ENCODE measurements around the gene BTBD9. TPM values are rescaled to one million over a fixed set of nuclear protein-coding genes. Genes with fewer than 3 reads are reported as not detected.
A peak's percentile ranks its signal among the peaks of the same experiment; 100 is the strongest.

Gene BTBD9
- polyA plus RNA-seq, 1 donor from 2014 or later, result 15.2 TPM

GRCh38 chr6:38236631-38237030 lies 403.1 kb downstream of the BTBD9 start:
- H3K4me1 Mint-ChIP-seq, result peaks cover 22 to 38% (median 36%) of the 10 kb centered on the region in 3 donors
- no peak overlapping the region for H3K4me3 Mint-ChIP-seq
- no peaks in the 10 kb centered on the region for H3K9me3 Mint-ChIP-seq
- H3K27ac Mint-ChIP-seq, result no peak overlapping the region
- no peaks in the 10 kb centered on the region for H3K27me3 Mint-ChIP-seq
- H3K36me3 Mint-ChIP-seq, result peaks cover 7% of the 10 kb centered on the region

GRCh38 chr6:38234934-38235682 lies 404.6 kb downstream of the BTBD9 start:
- Mint-ChIP-seq H3K9me3 (no peaks in the 10 kb centered on the region), H3K27me3 (no peaks in the 10 kb centered on the region), H3K36me3 (peaks cover 5% of the 10 kb centered on the region), H3K4me1 (peaks cover 28 to 38% (median 32%) of the 10 kb centered on the region in 3 donors), H3K27ac (peak overlapping the region in 1 of 3 donors; percentile 16), H3K4me3 (peak overlapping the region in 1 of 4 donors; percentile 49)

DNA sequence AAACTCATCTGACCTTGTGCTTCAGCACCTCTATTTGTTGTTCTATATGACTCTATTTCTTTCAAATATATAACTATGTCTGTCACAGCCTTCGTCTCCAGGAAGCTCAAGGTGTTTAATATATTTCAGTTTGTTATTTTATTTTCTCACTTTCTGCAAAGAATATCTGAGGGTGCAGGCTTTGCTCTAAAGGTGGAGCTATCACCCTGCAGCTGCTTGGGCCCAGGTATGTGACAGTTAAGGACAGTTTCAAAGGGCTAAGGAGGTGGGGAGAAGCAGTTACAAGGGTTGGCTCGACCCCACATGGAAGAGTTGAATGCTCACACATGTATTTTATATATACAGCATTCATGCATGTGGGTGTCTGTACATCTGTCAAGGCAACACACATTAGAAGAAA lies 405.6 kb downstream of the BTBD9 start:
- H3K4me1 Mint-ChIP-seq, result peaks cover 24 to 32% (median 27%) of the 10 kb centered on the region in 3 donors
- H3K4me3 Mint-ChIP-seq, result no peak overlapping the region
- no peaks in the 10 kb centered on the region for H3K9me3 Mint-ChIP-seq
- peaks cover 8% of the 10 kb centered on the region for H3K36me3 Mint-ChIP-seq
- H3K27ac Mint-ChIP-seq, result no peak overlapping the region
- no peaks in the 10 kb centered on the region for H3K27me3 Mint-ChIP-seq

DNA sequence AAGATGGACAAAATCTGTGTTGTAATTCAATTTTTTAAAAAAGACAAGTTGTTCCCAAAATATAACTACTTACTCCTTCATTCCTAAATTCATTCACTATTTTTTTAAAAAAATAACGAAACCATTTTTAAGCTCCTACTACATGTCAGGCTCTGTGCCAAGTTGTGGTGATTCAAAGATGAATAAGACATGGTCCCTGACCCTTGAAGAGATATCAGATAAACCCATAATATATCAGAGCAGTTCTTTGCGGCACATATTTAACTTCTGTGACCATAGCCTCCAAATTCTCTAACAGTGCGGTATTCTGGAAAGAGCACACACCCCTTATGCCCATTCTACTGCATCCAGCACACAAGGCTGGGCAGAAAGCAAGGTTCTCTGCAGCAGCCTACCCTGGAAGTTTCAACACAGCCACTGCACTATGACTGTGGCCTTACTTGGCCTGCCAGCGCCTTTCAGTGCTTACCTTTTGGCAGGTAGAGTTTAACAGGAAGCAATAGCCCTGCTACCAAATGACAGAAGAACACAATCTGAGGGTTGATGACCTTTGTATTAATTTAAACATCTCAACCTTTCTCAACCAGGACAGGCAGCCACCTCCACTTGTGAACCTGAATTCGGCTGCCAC lies 406.5 kb downstream of the BTBD9 start:
- H3K9me3 Mint-ChIP-seq, result no peaks in the 10 kb centered on the region
- no peak overlapping the region for H3K4me3 Mint-ChIP-seq
- no peaks in the 10 kb centered on the region for H3K27me3 Mint-ChIP-seq
- peaks cover 8% of the 10 kb centered on the region for H3K36me3 Mint-ChIP-seq
- H3K27ac Mint-ChIP-seq, result no peak overlapping the region
- H3K4me1 Mint-ChIP-seq, result peaks cover 21 to 32% (median 27%) of the 10 kb centered on the region in 3 donors

GRCh38 chr6:38225766-38226165 lies 414.0 kb downstream of the BTBD9 start:
- H3K36me3 Mint-ChIP-seq, result peaks cover 5% of the 10 kb centered on the region
- no peaks in the 10 kb centered on the region for H3K9me3 Mint-ChIP-seq
- H3K27me3 Mint-ChIP-seq, result no peaks in the 10 kb centered on the region
- peak overlapping the region in 1 of 3 donors; percentile 58 for H3K27ac Mint-ChIP-seq
- H3K4me1 Mint-ChIP-seq, result peaks cover 0 to 4% (median 2%) of the 10 kb centered on the region in 3 donors
- H3K4me3 Mint-ChIP-seq, result no peak overlapping the region

- peaks cover 5% of the 10 kb centered on the region for H3K36me3 Mint-ChIP-seq
These were observed 418.5 kb downstream of the BTBD9 start for GRCh38 chr6:38221251-38221650.

DNA sequence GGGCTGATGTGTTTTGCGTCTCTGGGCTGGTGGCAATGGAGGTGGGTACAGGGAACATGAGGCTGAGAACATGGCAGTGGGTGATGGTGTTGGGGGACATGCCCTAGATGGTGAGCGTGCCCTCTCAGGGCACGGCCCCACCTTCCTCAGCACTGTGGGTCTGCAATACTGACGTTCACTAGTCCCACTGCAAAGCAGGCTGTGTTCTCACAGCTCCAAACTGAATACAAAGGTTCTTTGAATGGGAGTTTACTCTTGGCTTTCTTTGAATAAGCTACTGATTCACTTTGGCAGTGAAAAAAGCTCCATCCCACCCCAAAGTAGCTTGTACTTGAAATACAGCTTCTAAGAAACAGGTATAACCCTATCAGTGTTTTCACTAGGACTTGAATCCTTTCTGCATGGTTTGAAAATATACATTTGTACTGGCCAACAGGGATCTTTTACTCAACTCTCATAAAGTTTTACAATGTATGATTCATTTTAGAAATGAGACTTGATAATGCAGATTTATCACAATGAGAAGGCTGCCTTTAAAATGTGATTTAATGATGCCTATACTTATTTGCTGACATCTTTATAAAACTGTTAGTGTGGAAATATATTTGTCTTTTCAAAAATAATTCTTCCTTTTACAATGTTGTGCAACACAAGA lies 419.5 kb downstream of the BTBD9 start:
- no peaks in the 10 kb centered on the region for H3K9me3 Mint-ChIP-seq
- H3K27me3 Mint-ChIP-seq, result no peaks in the 10 kb centered on the region
- H3K4me3 Mint-ChIP-seq, result no peak overlapping the region
- H3K27ac Mint-ChIP-seq, result no peak overlapping the region
- H3K36me3 Mint-ChIP-seq, result peaks cover 5% of the 10 kb centered on the region
- peaks cover 0 to 2% (median 1%) of the 10 kb centered on the region in 3 donors for H3K4me1 Mint-ChIP-seq

More at GRCh38 chr6:38221251-38221650, 418.5 kb downstream of the BTBD9 start:
- no peaks in the 10 kb centered on the region for H3K27me3 Mint-ChIP-seq
- no peak overlapping the region for H3K27ac Mint-ChIP-seq
- H3K4me3 Mint-ChIP-seq, result no peak overlapping the region
- peaks cover 0 to 2% (median 1%) of the 10 kb centered on the region in 3 donors for H3K4me1 Mint-ChIP-seq
- no peaks in the 10 kb centered on the region for H3K9me3 Mint-ChIP-seq

GRCh38 chr6:38218235-38218634 lies 421.5 kb downstream of the BTBD9 start:
- Mint-ChIP-seq H3K4me1 (peaks cover 0 to 2% (median 1%) of the 10 kb centered on the region in 3 donors), H3K27me3 (no peaks in the 10 kb centered on the region), H3K36me3 (peaks cover 5% of the 10 kb centered on the region), H3K4me3 (no peak overlapping the region), H3K27ac (peak overlapping the region in 1 of 3 donors; percentile 39), H3K9me3 (no peaks in the 10 kb centered on the region)

DNA sequence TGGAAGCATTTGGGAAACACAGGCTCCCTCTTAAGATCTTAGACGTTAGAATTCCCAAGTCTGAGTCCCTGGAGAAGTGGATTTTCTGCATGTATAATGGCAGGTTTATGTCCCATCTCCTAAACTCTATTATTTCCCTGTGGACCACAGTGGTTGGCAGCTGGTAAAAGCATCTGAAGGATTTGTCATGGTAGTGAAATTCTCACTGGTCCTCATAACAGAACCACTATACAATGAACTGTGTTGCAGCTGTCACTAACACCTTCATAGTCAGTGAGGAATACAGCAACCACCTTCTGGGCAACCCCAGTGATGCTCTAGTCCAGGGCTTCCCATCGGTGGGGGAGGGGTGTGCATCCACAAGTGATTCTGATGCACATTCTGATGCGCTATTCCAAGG lies 423.3 kb downstream of the BTBD9 start:
- Mint-ChIP-seq H3K36me3 (peaks cover 5% of the 10 kb centered on the region), H3K27ac (peak overlapping the region in 1 of 3 donors; percentile 79), H3K4me1 (peaks cover 0 to 2% (median 1%) of the 10 kb centered on the region in 3 donors), H3K4me3 (no peak overlapping the region), H3K27me3 (no peaks in the 10 kb centered on the region), H3K9me3 (no peaks in the 10 kb centered on the region)

- peak overlapping the region in 1 of 3 donors; percentile 79 for H3K27ac Mint-ChIP-seq
- no peaks in the 10 kb centered on the region for H3K9me3 Mint-ChIP-seq
- peaks cover 3% of the 10 kb centered on the region for H3K36me3 Mint-ChIP-seq
- no peak overlapping the region for H3K4me3 Mint-ChIP-seq
- H3K27me3 Mint-ChIP-seq, result no peaks in the 10 kb centered on the region
- H3K4me1 Mint-ChIP-seq, result peaks cover 0 to 2% (median 1%) of the 10 kb centered on the region in 3 donors
These were observed 423.9 kb downstream of the BTBD9 start for GRCh38 chr6:38215651-38216311.

GRCh38 chr6:38215225-38215624 lies 424.5 kb downstream of the BTBD9 start:
- Mint-ChIP-seq H3K9me3 (no peaks in the 10 kb centered on the region), H3K27me3 (no peaks in the 10 kb centered on the region), H3K27ac (no peak overlapping the region), H3K36me3 (peaks cover 3% of the 10 kb centered on the region), H3K4me1 (peaks cover 0 to 4% (median 2%) of the 10 kb centered on the region in 3 donors), H3K4me3 (no peak overlapping the region)

- no peaks in the 10 kb centered on the region for H3K36me3 Mint-ChIP-seq
- H3K4me3 Mint-ChIP-seq, result no peak overlapping the region
- peaks cover 0 to 5% (median 3%) of the 10 kb centered on the region in 3 donors for H3K4me1 Mint-ChIP-seq
- H3K27me3 Mint-ChIP-seq, result no peaks in the 10 kb centered on the region
- H3K27ac Mint-ChIP-seq, result peak overlapping the region in 1 of 3 donors; percentile 64
- no peaks in the 10 kb centered on the region for H3K9me3 Mint-ChIP-seq
These were observed 425.6 kb downstream of the BTBD9 start for GRCh38 chr6:38214159-38214558.

DNA sequence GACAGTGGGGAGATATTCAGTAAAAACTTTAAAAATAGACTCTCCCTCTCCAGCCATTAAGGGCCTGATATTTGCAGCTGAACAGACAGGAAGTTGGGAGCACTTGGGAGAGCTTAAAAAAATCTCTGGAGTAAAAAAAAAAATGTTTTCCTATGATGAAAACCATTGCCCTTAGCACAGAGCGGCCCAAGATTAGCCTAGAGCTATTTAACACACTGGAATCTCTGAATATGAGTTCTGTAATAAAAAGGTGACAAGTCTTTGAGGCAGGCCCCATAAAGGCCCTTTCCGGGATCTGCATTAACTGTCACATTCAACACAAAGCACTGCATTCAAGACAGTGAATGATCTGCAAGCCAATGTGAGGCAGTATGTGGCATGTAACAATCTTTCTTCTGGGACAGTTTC lies 426.5 kb downstream of the BTBD9 start:
- Mint-ChIP-seq H3K4me3 (no peak overlapping the region), H3K36me3 (peaks cover 2% of the 10 kb centered on the region), H3K27me3 (no peaks in the 10 kb centered on the region), H3K4me1 (peaks cover 0 to 4% (median 4%) of the 10 kb centered on the region in 3 donors), H3K27ac (no peak overlapping the region), H3K9me3 (no peaks in the 10 kb centered on the region)

DNA sequence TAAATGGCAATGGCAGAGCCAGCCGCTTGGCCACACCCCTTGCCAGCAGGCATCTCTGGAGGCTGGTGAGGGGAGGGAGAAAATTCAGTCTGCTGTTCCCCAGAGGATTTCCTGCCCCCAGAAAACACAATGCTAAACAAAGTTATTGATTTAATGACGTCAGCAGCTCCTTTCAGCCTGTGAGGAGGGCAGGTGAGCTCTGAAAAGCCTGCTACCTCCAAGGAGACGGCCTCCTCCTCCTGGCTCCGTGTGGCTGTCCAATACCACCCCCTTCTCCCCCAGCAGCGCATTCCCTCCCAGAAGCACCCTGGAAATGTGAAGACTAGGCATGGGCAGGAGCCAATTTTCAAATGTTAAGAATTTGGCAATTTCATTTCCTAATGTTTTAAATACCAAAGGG lies 427.1 kb downstream of the BTBD9 start:
- Mint-ChIP-seq H3K27ac (no peak overlapping the region), H3K4me1 (peaks cover 0 to 4% (median 4%) of the 10 kb centered on the region in 3 donors), H3K9me3 (no peaks in the 10 kb centered on the region), H3K4me3 (no peak overlapping the region), H3K36me3 (peaks cover 2% of the 10 kb centered on the region), H3K27me3 (no peaks in the 10 kb centered on the region)

- Mint-ChIP-seq H3K4me1 (peaks cover 0 to 4% (median 4%) of the 10 kb centered on the region in 3 donors), H3K27ac (no peak overlapping the region), H3K9me3 (no peaks in the 10 kb centered on the region), H3K4me3 (no peak overlapping the region), H3K27me3 (no peaks in the 10 kb centered on the region), H3K36me3 (peaks cover 2% of the 10 kb centered on the region)
These were observed 427.6 kb downstream of the BTBD9 start for GRCh38 chr6:38212116-38212515.

Measured in IgD-negative memory B cell (primary cell).